C4-2B (cell line): ENCODE data around the gene TMED3.

Experiments
- ZFX ChIP-seq: fragments of 450-650 bp; IDR thresholded peaks from 2 replicates; pipeline ENCODE4 v1.6.1; 2017
- TF ChIP-seq, protein P1 (sequence below): fragments of 450-650 bp; conservative IDR thresholded peaks from 2 replicates; pipeline ENCODE4 v1.5.1; 2017; ENCODE audit warnings: mild to moderate bottlenecking

DNA sequence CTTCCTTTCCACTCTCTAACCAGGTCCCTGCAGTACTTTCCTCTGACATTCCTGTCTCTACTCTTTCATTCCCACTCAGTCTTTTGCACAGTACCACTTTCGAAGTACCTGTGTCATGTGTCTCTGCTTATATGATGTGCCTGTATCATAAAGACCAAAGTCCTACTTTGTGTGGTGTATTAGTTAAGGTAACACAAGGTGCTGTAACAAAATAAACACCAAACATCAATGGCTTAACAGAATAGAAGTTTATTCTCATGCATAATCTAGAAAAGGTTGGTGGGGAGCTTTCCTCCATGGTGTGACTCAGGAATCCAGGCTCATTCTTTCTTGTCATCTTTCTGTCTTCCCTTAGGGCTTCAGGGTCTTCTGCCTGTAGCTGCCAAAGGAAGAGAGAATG, 3.3 kb downstream of the TMED3 start:
- TF ChIP-seq, protein P1, sequence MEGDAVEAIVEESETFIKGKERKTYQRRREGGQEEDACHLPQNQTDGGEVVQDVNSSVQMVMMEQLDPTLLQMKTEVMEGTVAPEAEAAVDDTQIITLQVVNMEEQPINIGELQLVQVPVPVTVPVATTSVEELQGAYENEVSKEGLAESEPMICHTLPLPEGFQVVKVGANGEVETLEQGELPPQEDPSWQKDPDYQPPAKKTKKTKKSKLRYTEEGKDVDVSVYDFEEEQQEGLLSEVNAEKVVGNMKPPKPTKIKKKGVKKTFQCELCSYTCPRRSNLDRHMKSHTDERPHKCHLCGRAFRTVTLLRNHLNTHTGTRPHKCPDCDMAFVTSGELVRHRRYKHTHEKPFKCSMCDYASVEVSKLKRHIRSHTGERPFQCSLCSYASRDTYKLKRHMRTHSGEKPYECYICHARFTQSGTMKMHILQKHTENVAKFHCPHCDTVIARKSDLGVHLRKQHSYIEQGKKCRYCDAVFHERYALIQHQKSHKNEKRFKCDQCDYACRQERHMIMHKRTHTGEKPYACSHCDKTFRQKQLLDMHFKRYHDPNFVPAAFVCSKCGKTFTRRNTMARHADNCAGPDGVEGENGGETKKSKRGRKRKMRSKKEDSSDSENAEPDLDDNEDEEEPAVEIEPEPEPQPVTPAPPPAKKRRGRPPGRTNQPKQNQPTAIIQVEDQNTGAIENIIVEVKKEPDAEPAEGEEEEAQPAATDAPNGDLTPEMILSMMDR, result no peak
- no peak for TF ChIP-seq ZFX
